ENCODE measurements around the gene C4B.

GRCh38 chr6:32069460-32069859 lies 54.9 kb downstream of the C4B start:
- TF ChIP-seq EZH2 (IDR thresholded peaks at IDR 0.05; ENCODE audit: borderline replicate concordance) (no peak), EZH2phosphoT487 (IDR thresholded peaks at IDR 0.05; ENCODE audit: low read depth, severe bottlenecking, unreplicated experiment) (no peak)
- TF ChIP-seq, protein P1, sequence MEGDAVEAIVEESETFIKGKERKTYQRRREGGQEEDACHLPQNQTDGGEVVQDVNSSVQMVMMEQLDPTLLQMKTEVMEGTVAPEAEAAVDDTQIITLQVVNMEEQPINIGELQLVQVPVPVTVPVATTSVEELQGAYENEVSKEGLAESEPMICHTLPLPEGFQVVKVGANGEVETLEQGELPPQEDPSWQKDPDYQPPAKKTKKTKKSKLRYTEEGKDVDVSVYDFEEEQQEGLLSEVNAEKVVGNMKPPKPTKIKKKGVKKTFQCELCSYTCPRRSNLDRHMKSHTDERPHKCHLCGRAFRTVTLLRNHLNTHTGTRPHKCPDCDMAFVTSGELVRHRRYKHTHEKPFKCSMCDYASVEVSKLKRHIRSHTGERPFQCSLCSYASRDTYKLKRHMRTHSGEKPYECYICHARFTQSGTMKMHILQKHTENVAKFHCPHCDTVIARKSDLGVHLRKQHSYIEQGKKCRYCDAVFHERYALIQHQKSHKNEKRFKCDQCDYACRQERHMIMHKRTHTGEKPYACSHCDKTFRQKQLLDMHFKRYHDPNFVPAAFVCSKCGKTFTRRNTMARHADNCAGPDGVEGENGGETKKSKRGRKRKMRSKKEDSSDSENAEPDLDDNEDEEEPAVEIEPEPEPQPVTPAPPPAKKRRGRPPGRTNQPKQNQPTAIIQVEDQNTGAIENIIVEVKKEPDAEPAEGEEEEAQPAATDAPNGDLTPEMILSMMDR (IDR thresholded peaks at IDR 0.05; ENCODE audit: poor library complexity) = no peak
